Hepatocyte (in vitro differentiated cells): ENCODE measurements around the gene SIM2. TPM values are rescaled to one million over a fixed set of nuclear protein-coding genes. Genes with fewer than 3 reads are reported as not detected.
"Not testable (repeated sequence)": the region's sequence is repeated elsewhere in the genome, so short reads cannot be mapped to it uniquely, and the experiment has no call there.

ENCODE experiments used
- DNase-seq: peaks from one replicate; pipeline ENCODE4 v3.0.0-alpha.2; 2016; ENCODE audit warnings: low spot score
- H2AFZ ChIP-seq: fragments of 200-600 bp; sonication (generic); 2 replicates; pipeline ENCODE4 v1.6.0; 2016; ENCODE audit warnings: antibody characterized with exemption, mild to moderate bottlenecking
- H3K27ac ChIP-seq: fragments of 200-600 bp; sonication (generic); 2 replicates; pipeline ENCODE4 v1.5.1; 2016; ENCODE audit warnings: mild to moderate bottlenecking
- H3K27me3 ChIP-seq: fragments of 200-600 bp; sonication (generic); 2 replicates; pipeline ENCODE4 v1.6.1; 2016
- H3K36me3 ChIP-seq: fragments of 200-600 bp; sonication (generic); replicated peaks from 2 replicates; pipeline ENCODE4 v1.5.1; 2016; ENCODE audit warnings: low read depth; ENCODE audit not compliant: insufficient read depth
- H3K4me1 ChIP-seq: fragments of 200-600 bp; sonication (generic); 2 replicates; pipeline ENCODE4 v1.5.1; 2016; ENCODE audit warnings: mild to moderate bottlenecking, moderate library complexity; ENCODE audit not compliant: insufficient read depth
- H3K4me2 ChIP-seq: fragments of 200-600 bp; sonication (generic); 2 replicates; pipeline ENCODE4 v1.6.0; 2016
- H3K4me3 ChIP-seq: fragments of 200-600 bp; sonication (generic); 2 replicates; pipeline ENCODE4 v1.5.1; 2016; ENCODE audit warnings: mild to moderate bottlenecking
- H3K79me2 ChIP-seq: fragments of 200-600 bp; sonication (generic); 2 replicates; pipeline ENCODE4 v1.6.0; 2017; ENCODE audit warnings: mild to moderate bottlenecking
- H3K9me2 ChIP-seq: fragments of 200-600 bp; sonication (generic); replicated peaks from 2 replicates; pipeline ENCODE4 v1.6.0; 2017; ENCODE audit warnings: mild to moderate bottlenecking; ENCODE audit not compliant: insufficient read depth
- H3K9me3 ChIP-seq: fragments of 200-600 bp; sonication (generic); 2 replicates; pipeline ENCODE4 v1.5.1; 2016; ENCODE audit warnings: low read depth, mild to moderate bottlenecking
- H4K20me1 ChIP-seq: fragments of 200-600 bp; sonication (generic); 2 replicates; pipeline ENCODE4 v1.6.0; 2016; ENCODE audit warnings: mild to moderate bottlenecking; ENCODE audit not compliant: insufficient read depth, poor library complexity, severe bottlenecking
- CTCF ChIP-seq: fragments of 200-600 bp; sonication (generic); IDR thresholded peaks from 2 replicates; pipeline ENCODE4 v1.5.1; 2016; ENCODE audit warnings: antibody characterized with exemption, mild to moderate bottlenecking; ENCODE audit not compliant: poor library complexity
- EZH2 ChIP-seq: fragments of 200-600 bp; sonication (generic); IDR thresholded peaks from 2 replicates; pipeline ENCODE4 v1.6.1; 2016; ENCODE audit warnings: antibody characterized with exemption, mild to moderate bottlenecking, borderline replicate concordance
- EZH2phosphoT487 ChIP-seq: fragments of 200-600 bp; sonication (generic); IDR thresholded peaks from one replicate; pipeline ENCODE4 v1.6.1; 2018; ENCODE audit warnings: antibody characterized with exemption, mild to moderate bottlenecking, low read depth, moderate library complexity; ENCODE audit not compliant: unreplicated experiment, severe bottlenecking
- WGBS: methylation state at CpG from one replicate; pipeline ENCODE4 v1.1.6; 2016; ENCODE audit warnings: low lambda C conversion rate; ENCODE audit errors: missing lambda C conversion rate; 5-methylcytosine and 5-hydroxymethylcytosine counted together
- polyA plus RNA-seq: library from polyadenylated mRNA; unstranded; fragments of >200 nt; fragmentation: Nextera tagmentation; extraction: Ambion mirVana; gene quantifications from 2 replicates; pipeline ENCODE4 v1.2.1, GENCODE V29; 2016
- total RNA-seq: library from RNA; depleted of rRNA; stranded (reverse); fragments of >200 nt; gene quantifications from 2 replicates; pipeline ENCODE4 v1.2.3, GENCODE V29; 2014

Gene SIM2
- total and polyA plus RNA-seq, 2 experiments from 2014 or later = 0.20 to 0.35 TPM

GRCh38 chr21:36656138-36656537, 42.8 kb upstream of the SIM2 start:
- no peaks in the 10 kb centered on the region for H3K79me2 ChIP-seq
- no peak overlapping the region for H2AFZ ChIP-seq
- no peak overlapping the region for H3K4me2 ChIP-seq
- H3K36me3 ChIP-seq = no peaks in the 10 kb centered on the region
- H3K4me1 ChIP-seq = no peaks in the 10 kb centered on the region
- no peaks in the 10 kb centered on the region for H4K20me1 ChIP-seq
- no peak for TF ChIP-seq EZH2phosphoT487
- no peak for TF ChIP-seq CTCF
- TF ChIP-seq EZH2 = no peak
- H3K27me3 ChIP-seq = no peaks in the 10 kb centered on the region
- DNase-seq = peak; percentile 50
- no peaks in the 10 kb centered on the region for H3K9me3 ChIP-seq
- H3K9me2 ChIP-seq = no peaks in the 10 kb centered on the region
- 78% methylated on average over 6 of the region's 6 CpGs for WGBS
- no peak overlapping the region for H3K4me3 ChIP-seq
- H3K27ac ChIP-seq = peak overlapping the region; percentile 28

GRCh38 chr21:36657290-36657689, 41.6 kb upstream of the SIM2 start:
- WGBS = 68% methylated on average over 1 of the region's 1 CpG
- H3K4me1 ChIP-seq, H4K20me1 ChIP-seq, H3K9me3 ChIP-seq, H3K79me2 ChIP-seq, H3K4me2 ChIP-seq, H3K27ac ChIP-seq, H2AFZ ChIP-seq, H3K36me3 ChIP-seq, H3K27me3 ChIP-seq, DNase-seq, H3K4me3 ChIP-seq, H3K9me2 ChIP-seq: not testable (repeated sequence)

- Histone ChIP-seq H3K9me2 (no peaks in the 10 kb centered on the region), H3K36me3 (no peaks in the 10 kb centered on the region), H3K4me2 (no peak overlapping the region), H3K4me1 (no peaks in the 10 kb centered on the region), H3K79me2 (no peaks in the 10 kb centered on the region), H3K9me3 (no peaks in the 10 kb centered on the region), H2AFZ (no peak overlapping the region), H3K4me3 (no peak overlapping the region), H3K27ac (no peak overlapping the region), H4K20me1 (no peaks in the 10 kb centered on the region), H3K27me3 (no peaks in the 10 kb centered on the region)
- no peak for TF ChIP-seq EZH2phosphoT487
- no peak for TF ChIP-seq CTCF
- DNase-seq = no peak
- 95% methylated on average over 4 of the region's 4 CpGs for WGBS
Measured at GRCh38 chr21:36657999-36658398, 40.9 kb upstream of the SIM2 start.

- Histone ChIP-seq H3K9me3 (no peaks in the 10 kb centered on the region), H3K27me3 (no peaks in the 10 kb centered on the region), H3K27ac (no peak overlapping the region), H3K4me2 (no peak overlapping the region), H3K79me2 (no peaks in the 10 kb centered on the region), H3K36me3 (no peaks in the 10 kb centered on the region), H2AFZ (no peak overlapping the region), H3K4me3 (no peak overlapping the region), H4K20me1 (no peaks in the 10 kb centered on the region), H3K9me2 (no peaks in the 10 kb centered on the region), H3K4me1 (peaks cover 6% of the 10 kb centered on the region)
- no peak for DNase-seq
- TF ChIP-seq EZH2 = no peak
- no peak for TF ChIP-seq EZH2phosphoT487
- no peak for TF ChIP-seq CTCF
- WGBS = 73% methylated on average over 5 of the region's 5 CpGs
Measured at GRCh38 chr21:36658926-36659325, 40.0 kb upstream of the SIM2 start.
